GOT3 (cell line): Measurements from ENCODE around the gene ELAC2.

Experiments used
- DNase-seq: peaks from one replicate; lab custom pipeline; 2025; ENCODE audit warnings: mixed read lengths; lab: John Stamatoyannopoulos, UW

The ELAC2 gene

GRCh38 chr17:13017655-13018459 is at the start of gene ELAC2:
TSS of gene ELAC2 (minus strand) at chr17:13018027. CDS start at chr17:13017947, 80 bp downstream.
- DNase-seq = peak; percentile 86

DNA sequence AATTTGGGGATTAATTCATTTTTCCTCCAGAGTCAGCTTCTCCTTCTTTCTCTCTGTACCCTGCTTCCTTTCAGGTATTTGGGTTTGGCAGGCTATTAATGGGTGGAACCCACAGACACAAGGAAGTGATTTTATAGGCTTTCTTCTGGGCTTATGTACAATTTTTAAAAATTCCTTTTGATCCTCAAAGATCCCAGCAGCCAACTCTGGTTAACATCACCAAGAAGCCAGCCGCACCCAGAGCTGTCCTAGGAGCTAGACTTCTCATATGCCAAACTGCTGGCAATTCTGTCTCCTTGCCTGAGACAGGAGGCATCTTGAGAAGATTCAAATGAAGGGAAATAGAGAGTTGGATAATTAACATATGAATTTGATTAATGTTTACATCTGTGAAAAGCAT is 47.2 kb upstream of the ELAC2 start:
- DNase-seq = no peak

GRCh38 chr17:13055131-13055530 is 37.3 kb upstream of the ELAC2 start:
- no peak for DNase-seq

GRCh38 chr17:13054666-13055065 is 36.8 kb upstream of the ELAC2 start:
- DNase-seq = no peak

GRCh38 chr17:13051915-13052314 is 34.1 kb upstream of the ELAC2 start:
- DNase-seq = no peak

- DNase-seq = no peak
Observed at GRCh38 chr17:13047011-13047606, 29.3 kb upstream of the ELAC2 start.

- DNase-seq = no peak
Observed at GRCh38 chr17:13046361-13046760, 28.5 kb upstream of the ELAC2 start.

GRCh38 chr17:13044572-13045065 is 26.8 kb upstream of the ELAC2 start:
- DNase-seq = no peak

DNA sequence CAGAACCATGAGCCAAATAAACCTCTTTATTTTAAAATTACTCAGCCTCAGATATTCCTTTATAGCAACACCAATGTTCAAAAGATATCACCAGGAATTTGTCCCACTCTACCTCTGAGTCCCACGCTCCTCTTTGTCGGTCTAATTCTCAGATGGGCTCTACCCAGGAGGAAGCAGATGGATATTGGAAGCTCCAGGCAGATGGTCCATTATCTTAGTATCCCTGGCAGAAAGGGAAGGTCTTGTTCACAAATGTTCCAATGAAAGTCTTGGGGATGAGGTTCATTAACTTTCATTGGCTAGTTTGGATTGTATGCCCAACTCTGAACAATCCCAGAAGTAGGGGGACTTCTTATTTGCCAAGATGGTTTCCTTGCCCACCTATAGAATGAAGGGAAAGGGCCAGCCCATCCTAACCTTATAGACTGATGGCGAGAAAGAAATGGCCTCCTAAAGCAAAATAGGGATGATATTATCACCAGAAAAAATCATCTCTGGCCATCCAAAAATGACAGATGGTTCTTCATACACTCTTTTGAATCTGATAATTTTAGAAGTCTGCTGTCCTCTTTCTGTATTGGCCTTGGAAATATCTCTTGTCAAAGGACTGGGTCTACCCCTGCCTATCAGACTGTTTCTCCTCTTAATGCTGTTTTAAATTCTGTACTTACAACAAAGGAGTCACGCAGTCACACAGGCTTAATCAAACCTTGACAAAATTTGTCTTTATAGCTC is 21.3 kb upstream of the ELAC2 start:
- no peak for DNase-seq

DNA sequence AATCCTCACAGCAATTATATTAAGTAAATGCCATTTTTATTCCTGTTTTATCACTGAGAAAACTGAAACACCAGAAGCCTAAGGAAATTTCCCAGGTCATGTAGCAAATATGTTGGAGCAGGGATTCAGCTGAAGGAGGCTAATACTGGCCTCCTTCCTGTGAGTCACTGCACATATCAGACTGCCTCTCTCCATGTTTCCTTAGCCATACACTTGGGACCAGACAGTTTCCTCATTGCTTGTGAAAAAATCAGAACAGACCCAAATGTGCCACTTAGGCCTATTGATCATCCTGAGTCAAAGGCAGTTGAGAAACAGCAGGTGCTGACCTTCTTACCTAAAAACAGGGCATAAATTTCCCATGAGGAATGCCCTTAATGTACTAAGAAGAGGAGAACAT is 18.9 kb upstream of the ELAC2 start:
- DNase-seq = no peak

DNA sequence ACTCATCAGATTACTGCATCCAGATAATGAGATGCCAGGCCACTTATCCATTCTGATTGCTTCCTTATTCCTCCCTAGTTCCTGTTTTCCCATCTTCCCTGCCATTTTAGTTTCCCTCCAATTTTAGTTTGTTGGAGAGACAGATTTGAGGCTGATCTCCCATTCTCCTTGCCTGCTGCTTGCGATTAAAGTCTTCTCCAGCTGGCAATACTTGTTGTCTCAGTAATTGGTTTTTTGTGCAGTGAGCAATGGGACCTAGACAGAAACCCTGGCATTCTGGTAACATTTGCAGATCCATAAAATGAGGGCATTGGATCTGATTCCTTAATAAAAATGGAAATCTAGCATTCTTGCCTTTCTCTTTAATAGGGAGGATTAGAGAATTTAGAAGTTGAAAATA is 17.6 kb upstream of the ELAC2 start:
- no peak for DNase-seq

DNA sequence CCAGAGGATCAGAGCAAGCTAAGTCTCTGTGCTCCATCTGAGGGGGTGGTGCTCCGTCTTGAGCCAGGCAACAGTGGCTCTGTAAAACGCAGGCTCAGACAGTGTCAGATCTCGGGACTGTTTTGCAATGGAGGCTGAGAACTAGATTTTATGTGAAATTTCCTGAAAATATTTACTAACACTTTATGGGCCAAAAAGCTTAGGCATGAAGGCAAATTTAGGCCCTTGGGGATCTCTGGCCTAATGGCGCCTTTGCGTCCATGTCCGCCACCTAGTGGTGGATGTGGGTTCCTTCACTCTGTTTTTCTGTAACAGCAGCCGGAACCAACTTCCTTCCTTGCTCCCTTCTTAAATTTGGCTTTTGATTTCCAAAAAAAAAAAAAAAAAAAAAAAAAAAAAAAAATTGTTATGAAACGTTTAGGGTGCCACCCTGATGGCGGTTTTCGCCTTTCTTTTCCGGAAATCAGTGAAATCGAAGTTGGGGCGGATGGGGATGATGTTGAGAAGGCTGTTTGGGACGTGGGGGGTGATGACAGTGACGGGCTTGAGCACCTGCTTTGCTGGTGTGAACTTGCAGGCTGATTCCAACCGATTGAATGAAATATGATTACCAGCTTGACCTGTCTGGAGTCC is 14.0 kb upstream of the ELAC2 start:
- DNase-seq = no peak

DNA sequence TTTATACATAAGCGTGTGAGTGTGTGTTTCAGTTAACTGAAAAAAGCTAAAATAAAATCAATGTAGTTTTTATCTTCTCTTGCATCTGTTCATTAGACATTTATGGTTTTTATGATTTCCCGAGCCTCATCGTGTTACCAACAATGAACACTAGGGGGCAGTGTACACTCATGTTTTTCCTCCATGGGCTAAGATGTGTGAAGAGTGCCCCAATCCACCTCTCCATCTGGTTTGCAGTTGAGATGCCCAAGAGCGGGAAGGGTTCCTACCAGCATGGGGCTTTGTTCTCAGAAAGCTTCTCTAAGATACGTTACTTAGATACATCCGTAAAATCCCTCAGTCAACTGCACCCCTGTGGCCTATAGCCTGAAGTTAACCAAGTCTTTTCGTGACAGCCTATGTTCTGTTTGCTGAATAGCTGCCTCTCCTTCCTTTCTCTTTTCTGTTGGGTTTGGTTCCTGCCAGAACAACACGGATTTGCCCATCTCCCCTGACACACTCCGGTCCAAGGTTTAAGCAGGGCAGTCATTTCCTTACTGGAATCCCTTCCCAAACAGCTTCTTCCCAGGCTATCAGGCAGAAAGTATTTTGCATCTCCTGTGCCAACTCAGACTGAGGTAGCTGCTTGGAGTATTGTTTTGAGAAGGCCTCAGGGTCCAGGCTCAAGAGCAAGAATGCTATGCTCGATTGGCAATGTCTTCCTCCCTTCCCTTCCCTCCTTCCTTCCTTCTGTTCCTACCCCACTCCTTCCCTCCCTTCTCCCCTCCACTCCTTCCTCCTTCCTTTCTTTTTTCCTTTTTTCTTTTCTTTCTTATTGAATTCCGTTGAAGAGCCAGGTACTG is 12.9 kb upstream of the ELAC2 start:
- DNase-seq = no peak

DNA sequence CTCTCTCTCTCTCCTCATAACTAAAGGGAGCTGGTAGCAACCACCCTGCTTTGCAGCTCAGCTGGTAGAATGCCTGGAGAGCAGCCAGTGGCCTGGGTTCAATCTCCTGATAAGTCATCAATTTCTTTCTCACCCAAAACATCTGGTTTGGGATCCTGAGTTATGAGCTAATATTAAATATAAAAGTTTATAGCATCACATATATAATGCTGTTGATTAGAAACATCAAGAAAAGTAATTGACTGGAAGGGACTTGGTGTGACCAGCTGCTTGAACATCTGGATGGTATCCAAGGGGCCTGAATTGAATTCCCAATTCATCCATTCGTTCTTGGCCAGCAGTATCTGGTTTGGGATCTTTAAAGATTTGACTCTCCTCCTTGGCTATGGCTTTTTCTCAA is 12.2 kb upstream of the ELAC2 start:
- no peak for DNase-seq

DNA sequence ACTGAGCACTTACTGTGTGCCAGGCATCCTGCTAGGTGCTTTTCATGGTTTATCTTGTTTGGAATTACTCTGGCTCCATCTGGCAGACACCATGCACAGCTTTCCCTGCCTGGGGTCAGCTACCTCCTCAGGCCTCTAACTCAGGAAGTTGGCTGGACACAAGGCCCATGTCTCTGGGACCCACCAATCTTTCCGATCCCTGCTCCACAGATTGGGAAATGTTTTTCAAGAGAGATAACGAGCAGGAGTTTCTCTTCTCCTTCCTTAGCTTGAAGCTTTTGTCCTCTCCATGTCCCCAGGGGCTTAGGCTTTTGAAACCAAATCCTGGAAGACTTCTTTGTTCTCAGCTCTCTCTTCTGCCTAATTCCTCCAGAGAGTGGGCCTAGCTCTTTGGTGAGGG is 11.5 kb upstream of the ELAC2 start:
- no peak for DNase-seq

DNA sequence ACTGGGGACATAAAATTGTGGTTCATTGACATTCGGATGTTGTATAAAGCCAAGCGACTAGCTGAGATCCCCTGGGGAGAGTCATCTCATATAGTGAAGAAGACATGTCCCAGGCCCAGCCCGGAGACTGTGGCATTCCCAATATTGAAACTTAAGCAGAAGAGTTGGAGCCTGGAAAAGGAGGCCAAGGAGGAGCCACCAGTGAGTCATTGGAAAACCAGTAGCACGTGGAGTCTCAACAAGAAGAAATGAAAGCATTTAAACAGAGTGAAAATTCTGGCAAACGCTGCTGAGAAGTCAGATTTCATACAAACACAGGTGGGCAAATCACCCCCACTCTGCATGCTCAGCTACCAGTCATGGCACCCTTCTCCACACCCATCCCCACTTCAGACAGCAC is 9.4 kb upstream of the ELAC2 start:
- no peak for DNase-seq

GRCh38 chr17:13025687-13026086 is 7.9 kb upstream of the ELAC2 start:
- DNase-seq = no peak

GRCh38 chr17:13025258-13025627 is 7.4 kb upstream of the ELAC2 start:
- DNase-seq = no peak

- DNase-seq = no peak
Observed at GRCh38 chr17:13024526-13025257, 6.9 kb upstream of the ELAC2 start.

DNA sequence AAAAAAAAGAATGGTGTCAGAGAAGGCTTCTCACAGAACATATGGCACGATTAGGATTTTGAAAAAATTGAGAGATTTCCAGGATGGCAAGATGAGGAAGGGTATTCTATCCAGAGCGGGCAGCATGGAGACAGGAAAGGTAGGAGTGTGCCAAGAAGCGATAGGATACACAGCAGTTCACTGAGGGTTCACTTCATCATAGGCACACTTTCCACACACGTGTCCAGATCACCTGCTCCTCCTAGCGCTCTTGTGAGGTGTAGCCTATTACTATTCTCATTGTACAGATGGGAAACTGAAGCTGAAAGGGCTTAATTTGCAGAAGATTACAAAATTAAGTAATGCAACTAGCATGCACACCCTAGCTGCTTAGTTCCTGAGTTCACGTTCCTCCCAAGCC is 6.2 kb upstream of the ELAC2 start:
- DNase-seq = no peak
